Measurements from ENCODE around the gene IGF2BP2.
"Not testable (repeated sequence)": the region's sequence is repeated elsewhere in the genome, so short reads cannot be mapped to it uniquely, and the experiment has no call there.

Gene IGF2BP2

GRCh38 chr3:185647134-185647879 lies 177.5 kb downstream of the IGF2BP2 start:
- TF ChIP-seq POU2F2 (IDR thresholded peaks at IDR 0.05; ENCODE audit: low read depth, low read length) (no peak), POLR2AphosphoS5 (IDR thresholded peaks at IDR 0.05; ENCODE audit: low read depth, low read length) (no peak), TAF1 (IDR thresholded peaks at IDR 0.05; ENCODE audit: low read depth, low read length) (no peak), PAX5 (IDR thresholded peaks at IDR 0.05; ENCODE audit: insufficient read depth, low read length, severe bottlenecking) (no peak), SPI1 (IDR thresholded peaks at IDR 0.05; ENCODE audit: low read depth, low read length) (no peak), POLR2A (IDR thresholded peaks at IDR 0.05; ENCODE audit: low read depth, low read length) (no peak)
- peak; percentile 31 for DNase-seq (ENCODE audit: insufficient read length, low spot score)
- FAIRE-seq, result peak; percentile 58

- TF ChIP-seq PAX5 (IDR thresholded peaks at IDR 0.05; ENCODE audit: insufficient read depth, low read length, severe bottlenecking), result no peak
- peak; percentile 97 for TF ChIP-seq SPI1 (IDR thresholded peaks at IDR 0.05; ENCODE audit: low read depth, low read length)
- no peak for DNase-seq (ENCODE audit: insufficient read length, low spot score)
- FAIRE-seq, result no peak
Observed at GRCh38 chr3:185646382-185647133, 178.3 kb downstream of the IGF2BP2 start.

- FAIRE-seq (no peak), DNase-seq (ENCODE audit: insufficient read length, low spot score) (no peak)
- TF ChIP-seq PAX5 (IDR thresholded peaks at IDR 0.05; ENCODE audit: insufficient read depth, low read length, severe bottlenecking) (no peak), SPI1 (IDR thresholded peaks at IDR 0.05; ENCODE audit: low read depth, low read length) (no peak), POU2F2 (IDR thresholded peaks at IDR 0.05; ENCODE audit: low read depth, low read length) (no peak), TAF1 (IDR thresholded peaks at IDR 0.05; ENCODE audit: low read depth, low read length) (no peak), POLR2AphosphoS5 (IDR thresholded peaks at IDR 0.05; ENCODE audit: low read depth, low read length) (no peak), POLR2A (IDR thresholded peaks at IDR 0.05; ENCODE audit: low read depth, low read length) (no peak)
Observed at GRCh38 chr3:185645596-185646381, 179.1 kb downstream of the IGF2BP2 start.

GRCh38 chr3:185645191-185645590 lies 179.7 kb downstream of the IGF2BP2 start:
- DNase-seq (ENCODE audit: insufficient read length, low spot score); FAIRE-seq: not testable (repeated sequence)

GRCh38 chr3:185640308-185640707 lies 184.5 kb downstream of the IGF2BP2 start:
- no peak for FAIRE-seq
- DNase-seq (ENCODE audit: insufficient read length, low spot score), result no peak
- TF ChIP-seq SPI1 (IDR thresholded peaks at IDR 0.05; ENCODE audit: low read depth, low read length), result no peak
- no peak for TF ChIP-seq POU2F2 (IDR thresholded peaks at IDR 0.05; ENCODE audit: low read depth, low read length)
- no peak for TF ChIP-seq POLR2A (IDR thresholded peaks at IDR 0.05; ENCODE audit: low read depth, low read length)
- no peak for TF ChIP-seq PAX5 (IDR thresholded peaks at IDR 0.05; ENCODE audit: insufficient read depth, low read length, severe bottlenecking)
- TF ChIP-seq TAF1 (IDR thresholded peaks at IDR 0.05; ENCODE audit: low read depth, low read length), result no peak
- TF ChIP-seq POLR2AphosphoS5 (IDR thresholded peaks at IDR 0.05; ENCODE audit: low read depth, low read length), result no peak

- no peak for DNase-seq (ENCODE audit: insufficient read length, low spot score)
- TF ChIP-seq POLR2AphosphoS5 (IDR thresholded peaks at IDR 0.05; ENCODE audit: low read depth, low read length) (no peak), SPI1 (IDR thresholded peaks at IDR 0.05; ENCODE audit: low read depth, low read length) (no peak)
- FAIRE-seq, result no peak
Observed at GRCh38 chr3:185639632-185640206, 185.1 kb downstream of the IGF2BP2 start.

- FAIRE-seq; DNase-seq (ENCODE audit: insufficient read length, low spot score): not testable (repeated sequence)
Observed at GRCh38 chr3:185638651-185639050, 186.2 kb downstream of the IGF2BP2 start.

GRCh38 chr3:185637388-185637787 lies 187.5 kb downstream of the IGF2BP2 start:
- FAIRE-seq, result no peak
- TF ChIP-seq SPI1 (IDR thresholded peaks at IDR 0.05; ENCODE audit: low read depth, low read length) (no peak), TAF1 (IDR thresholded peaks at IDR 0.05; ENCODE audit: low read depth, low read length) (no peak), POLR2AphosphoS5 (IDR thresholded peaks at IDR 0.05; ENCODE audit: low read depth, low read length) (no peak), POLR2A (IDR thresholded peaks at IDR 0.05; ENCODE audit: low read depth, low read length) (no peak), PAX5 (IDR thresholded peaks at IDR 0.05; ENCODE audit: insufficient read depth, low read length, severe bottlenecking) (no peak), POU2F2 (IDR thresholded peaks at IDR 0.05; ENCODE audit: low read depth, low read length) (no peak)
- no peak for DNase-seq (ENCODE audit: insufficient read length, low spot score)

GRCh38 chr3:185632996-185633395 lies 191.8 kb downstream of the IGF2BP2 start:
- DNase-seq (ENCODE audit: insufficient read length, low spot score), result no peak
- TF ChIP-seq SPI1 (IDR thresholded peaks at IDR 0.05; ENCODE audit: low read depth, low read length) (no peak), POLR2A (IDR thresholded peaks at IDR 0.05; ENCODE audit: low read depth, low read length) (no peak)
- FAIRE-seq, result no peak

Data from GM12891 (cell line).